K562 (cell line): ENCODE results near the gene NAGLU. TPM values are rescaled to one million over a fixed set of nuclear protein-coding genes. Genes with fewer than 3 reads are reported as not detected.

Source experiments
- ATAC-seq: fragments of 200-7000 bp; cut with Tn5 transposase; 3 replicates; pipeline ENCODE4 v1.9.1; 2020; ENCODE audit warnings: moderate library complexity
- BruUV-seq: library from RNA; stranded (reverse); fragments of 400-500 nt; replicated peaks from 2 replicates; lab custom pipeline; 2021; lab: Mats Ljungman, UMichigan
- CTCF ChIA-PET: fragments of 300-600 bp; formaldehyde crosslinking; extraction: SDS; loops from one replicate; lab custom pipeline; 2021; ENCODE audit warnings: low intra/inter-chr PET ratio; lab: Yijun Ruan, JAX
- POLR2A ChIA-PET: fragments of 300-600, 350-650 bp; sonication (Branson Sonifier 250); formaldehyde crosslinking; extraction: SDS; loops from one replicate; lab custom pipeline; 2021; ENCODE audit warnings: antibody characterized with exemption, inconsistent platforms; lab: Yijun Ruan, JAX
- DNase-seq, 4 experiments: peaks; one replicate each; pipeline versions ENCODE4 v3.0.0 to v3.0.0-alpha.2; 2011 to 2018; ENCODE audit warnings: low spot score in 3 of 4, mixed read lengths in 3 of 4; ENCODE audit errors: extremely low read depth in 1 of 4
- FAIRE-seq: peaks from 2 replicates; lab custom pipeline; 2011; peaks lifted over from hg19 to GRCh38; lab: Jason Lieb, UNC
- H2AFZ ChIP-seq: 2 replicates; pipeline ENCODE4 v1.6.0; 2011; ENCODE audit warnings: low read depth, low read length, control low read depth, inconsistent platforms
- H3K27ac ChIP-seq: fragments of 200-600 bp; 3 replicates; pipeline ENCODE4 v1.8.0; 2011; ENCODE audit warnings: low read depth, mild to moderate bottlenecking, control low read depth, inconsistent platforms, low read length, moderate library complexity, mixed read lengths; ENCODE audit errors: extremely low read depth
- H3K27me3 ChIP-seq, 2 experiments: fragments of 300-600 bp in 1 of 2; 2 replicates in 1 of 2; 3 replicates in 1 of 2; pipeline versions ENCODE4 v1.6.0 to v1.8.0; 2011; ENCODE audit warnings: inconsistent platforms in 2 of 2, low read length in 2 of 2, mild to moderate bottlenecking in 1 of 2, mixed read lengths in 1 of 2, moderate library complexity in 1 of 2; ENCODE audit not compliant: control insufficient read depth in 2 of 2, insufficient read depth in 2 of 2
- H3K36me3 ChIP-seq: fragments of 300-600 bp; 3 replicates; pipeline ENCODE4 v1.8.0; 2011; ENCODE audit warnings: mild to moderate bottlenecking, low read length, inconsistent platforms; ENCODE audit not compliant: control insufficient read depth, insufficient read depth
- H3K4me1 ChIP-seq, 2 experiments: fragments of 200-600 bp in 1 of 2; replicated peaks in 1 of 2; 2 replicates in 1 of 2; 3 replicates in 1 of 2; pipeline versions ENCODE4 v1.5.1 to v1.8.0; 2011; ENCODE audit warnings: inconsistent platforms in 2 of 2, low read length in 2 of 2, mild to moderate bottlenecking in 1 of 2, mixed read lengths in 1 of 2, moderate library complexity in 1 of 2; ENCODE audit not compliant: control insufficient read depth in 2 of 2, insufficient read depth in 2 of 2
- H3K4me2 ChIP-seq: 2 replicates; pipeline ENCODE4 v1.6.1; 2011; ENCODE audit warnings: low read length, control low read depth, inconsistent platforms, mixed read lengths; ENCODE audit not compliant: insufficient read depth
- H3K4me3 ChIP-seq: fragments of 200-600 bp; sonication (generic), shearing (Covaris generic); 2 replicates; pipeline ENCODE4 v1.5.1; 2016; ENCODE audit warnings: control low read depth, inconsistent platforms
- H3K79me2 ChIP-seq: fragments of 200-600 bp; 3 replicates; pipeline ENCODE4 v1.8.0; 2011; ENCODE audit warnings: low read length, inconsistent platforms; ENCODE audit not compliant: control insufficient read depth, insufficient read depth
- H3K9ac ChIP-seq, 2 experiments: 2 replicates each; pipeline versions ENCODE4 v1.6.0 to v1.6.1; 2011; ENCODE audit warnings: low read depth in 2 of 2, low read length in 2 of 2, control low read depth in 1 of 2, inconsistent platforms in 1 of 2, mild to moderate bottlenecking in 1 of 2, mixed read lengths in 1 of 2; ENCODE audit not compliant: insufficient read depth in 1 of 2
- H3K9me1 ChIP-seq: one replicate; pipeline ENCODE4 v1.6.0; 2011; ENCODE audit warnings: inconsistent platforms, mild to moderate bottlenecking, low read length, moderate library complexity; ENCODE audit not compliant: control insufficient read depth, insufficient read depth
- H3K9me3 ChIP-seq: replicated peaks from 2 replicates; pipeline ENCODE4 v1.5.1; 2011; ENCODE audit warnings: low read depth, low read length, inconsistent platforms; ENCODE audit not compliant: control insufficient read depth, insufficient read depth
- H4K20me1 ChIP-seq: replicated peaks from 2 replicates; pipeline ENCODE4 v1.6.1; 2011; ENCODE audit warnings: low read length, inconsistent platforms, mixed read lengths; ENCODE audit not compliant: control insufficient read depth, insufficient read depth
- POLR2G ChIP-seq: fragments of 200-400 bp; formaldehyde crosslinking; IDR thresholded peaks from 2 replicates; pipeline ENCODE4 v1.6.1; 2017; ENCODE audit warnings: low read depth, mild to moderate bottlenecking, antibody characterized with exemption, low read length, moderate library complexity
- TOE1 ChIP-seq, 2 experiments: fragments of 450-650 bp in 1 of 2; sonication (generic) in 1 of 2; formaldehyde crosslinking in 1 of 2; IDR thresholded peaks; 2 replicates each; pipeline versions ENCODE4 v1.7.1 to v1.8.0; 2016 to 2022; ENCODE audit warnings: borderline replicate concordance in 2 of 2, mild to moderate bottlenecking in 2 of 2, antibody characterized with exemption in 1 of 2, inconsistent platforms in 1 of 2, low read depth in 1 of 2, missing genetic modification reagents in 1 of 2, moderate library complexity in 1 of 2
- ZBTB17 ChIP-seq: fragments of 450-650 bp; formaldehyde crosslinking; IDR thresholded peaks from 2 replicates; pipeline ENCODE4 v1.4.0; 2020; ENCODE audit warnings: mild to moderate bottlenecking
- WGBS: fragments of 100-300 bp; shearing (Covaris generic); methylation state at CpG from one replicate; pipeline ENCODE4 v1.1.6; 2016; ENCODE audit warnings: low coverage, mixed read lengths; ENCODE audit not compliant: insufficient coverage; ENCODE audit errors: missing lambda C conversion rate; 5-methylcytosine and 5-hydroxymethylcytosine counted together
- in situ Hi-C: fragments of 300-500 bp; cut with MboI; formaldehyde crosslinking; loops from 4 replicates; pipeline ENCODE4 v1.15.0; 2018; ENCODE audit warnings: inconsistent platforms, mixed read lengths
- intact Hi-C: fragments of 100-400 bp; cut with micrococcal nuclease; formaldehyde crosslinking; loops from 2 replicates; pipeline ENCODE4 v1.14.2; 2022
- polyA plus RNA-seq, 8 experiments: library from polyadenylated mRNA; depleted of rRNA in 4 of 8; stranded (reverse) in 5 of 8; unstranded in 3 of 8; fragments of >200 nt; fragmentation: Nextera tagmentation in 2 of 8; fragmentation: Illumina TruSeq in 1 of 8; extraction: Ambion mirVana in 2 of 8; extraction: Trizol in 1 of 8; gene quantifications; 2 replicates each; pipeline versions ENCODE4 v1.2.1 to v1.2.3, GENCODE V29; 2011 to 2014; ENCODE audit warnings: inconsistent platforms in 1 of 8, missing spikeins in 1 of 8
- total RNA-seq, 7 experiments: library from RNA; depleted of rRNA in 6 of 7; stranded (reverse); fragments of >200 nt in 6 of 7; fragmentation: Illumina TruSeq in 2 of 7; extraction: Trizol in 2 of 7; gene quantifications; 2 replicates each; pipeline versions ENCODE4 v1.2.1 to v1.2.3, GENCODE V29; 2011 to 2021; ENCODE audit warnings: low replicate concordance in 1 of 7
- TF ChIP-seq, protein P1 (sequence below): fragments of 450-650 bp; conservative IDR thresholded peaks from 2 replicates; pipeline ENCODE4 v1.6.1; 2016; ENCODE audit warnings: missing genetic modification characterization, low read depth, mild to moderate bottlenecking, control low read depth, missing compliant biosample characterization

Gene NAGLU
- total and polyA plus RNA-seq, 9 of the 15 experiments (the other 6 are each of a cell fraction or from before 2014, with no cell fraction given) = 0.04 to 21.5 (median 8.5) TPM

DNA sequence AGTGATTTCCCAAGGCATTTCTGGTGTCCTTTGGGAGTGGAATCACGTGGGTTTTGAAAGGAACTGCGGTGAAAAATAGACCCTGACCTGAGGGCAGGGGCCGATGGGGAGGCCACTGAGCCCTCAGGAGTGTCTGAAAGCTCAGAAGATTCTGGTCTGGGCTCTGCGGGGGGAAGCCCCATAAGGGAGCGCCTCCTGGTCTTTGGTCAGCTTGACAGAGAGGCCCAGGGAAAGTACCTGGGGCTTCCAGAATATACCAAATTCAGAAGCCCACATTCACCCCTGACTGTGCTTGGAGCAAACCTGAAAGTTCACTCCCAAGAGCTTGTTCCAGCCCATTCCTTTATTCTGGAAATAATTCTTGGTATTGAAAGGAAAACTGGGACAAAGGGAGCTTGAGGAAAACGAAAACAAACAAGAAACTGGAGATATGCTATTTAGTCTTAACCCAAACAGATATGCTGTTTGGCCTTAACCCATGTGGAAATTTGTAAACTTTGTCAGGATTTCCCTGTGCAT is 23.2 kb upstream of the NAGLU start:
- ATAC-seq (no peak), FAIRE-seq (no peak), DNase-seq (no peak)
- TF ChIP-seq, protein P1, sequence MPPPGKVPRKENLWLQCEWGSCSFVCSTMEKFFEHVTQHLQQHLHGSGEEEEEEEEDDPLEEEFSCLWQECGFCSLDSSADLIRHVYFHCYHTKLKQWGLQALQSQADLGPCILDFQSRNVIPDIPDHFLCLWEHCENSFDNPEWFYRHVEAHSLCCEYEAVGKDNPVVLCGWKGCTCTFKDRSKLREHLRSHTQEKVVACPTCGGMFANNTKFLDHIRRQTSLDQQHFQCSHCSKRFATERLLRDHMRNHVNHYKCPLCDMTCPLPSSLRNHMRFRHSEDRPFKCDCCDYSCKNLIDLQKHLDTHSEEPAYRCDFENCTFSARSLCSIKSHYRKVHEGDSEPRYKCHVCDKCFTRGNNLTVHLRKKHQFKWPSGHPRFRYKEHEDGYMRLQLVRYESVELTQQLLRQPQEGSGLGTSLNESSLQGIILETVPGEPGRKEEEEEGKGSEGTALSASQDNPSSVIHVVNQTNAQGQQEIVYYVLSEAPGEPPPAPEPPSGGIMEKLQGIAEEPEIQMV (tag) = no peak
- peak; percentile 8; the same call in 1 of the 2 replicates for TF ChIP-seq POLR2G
- no peak for TF ChIP-seq TOE1 (IDR thresholded peaks at IDR 0.05; ENCODE audit: borderline replicate concordance)
- no peak for TF ChIP-seq TOE1 (CRISPR knock-in tag; IDR thresholded peaks at IDR 0.05; ENCODE audit: borderline replicate concordance, low read depth)
- no peak for TF ChIP-seq ZBTB17
- Histone ChIP-seq H2AFZ (no peak overlapping the region), H4K20me1 (no peaks in the 10 kb centered on the region; the same call in 1 of the 2 replicates), H3K27ac (no peak overlapping the region; the same call in 2 of the 3 replicates), H3K4me3 (no peak overlapping the region), H3K27me3 (no peaks in the 10 kb centered on the region), H3K4me2 (no peak overlapping the region), H3K9ac (peak overlapping the region in 1 of 2 experiments; percentile 8; a peak in 1 of 4 replicates), H3K4me1 (peaks cover 21 to 24% of the 10 kb centered on the region in 2 experiments), H3K36me3 (peaks cover 88% of the 10 kb centered on the region), H3K9me3 (no peaks in the 10 kb centered on the region), H3K79me2 (peaks cover 6% of the 10 kb centered on the region; the same call in 1 of the 3 replicates), H3K9me1 (peaks cover 2% of the 10 kb centered on the region)
- BruUV-seq = no TSS peak
- intact Hi-C loops (no loop called here), in situ Hi-C loops (no loop called here)
- WGBS = 83% methylated on average over 6 of the region's 6 CpGs
- POLR2A ChIA-PET = interaction anchor here (0.6 to 2.9 kb wide), 3 partner anchors 19 to 96 kb away, joined by 3 to 9 read pairs (median 3); no protein-coding TSS in a partner anchor
- CTCF ChIA-PET = no interaction called here
